22Rv1 (cell line): ENCODE results near the gene NOL9.

Experiments
- CTCF ChIP-seq: fragments of 450-650 bp; IDR thresholded peaks from 2 replicates; pipeline ENCODE4 v1.5.1; 2017; ENCODE audit warnings: mild to moderate bottlenecking
- ZFX ChIP-seq: fragments of 450-650 bp; IDR thresholded peaks from 2 replicates; pipeline ENCODE4 v1.6.1; 2017; ENCODE audit warnings: antibody characterized with exemption, borderline replicate concordance

- TF ChIP-seq ZFX (no peak), CTCF (no peak)
Measured at GRCh38 chr1:6570987-6571386, 16.7 kb upstream of the NOL9 start.
